GM23248 (cell line): ENCODE data around the gene KLRD1. TPM values are rescaled to one million over a fixed set of nuclear protein-coding genes. Genes with fewer than 3 reads are reported as not detected.
"Not testable (repeated sequence)": the region's sequence is repeated elsewhere in the genome, so short reads cannot be mapped to it uniquely, and the experiment has no call there.

ENCODE experiments used
- DNase-seq: peaks from one replicate; pipeline ENCODE4 v3.0.0-alpha.2; 2015
- H2AFZ ChIP-seq: fragments of 200-600 bp; sonication (generic); 2 replicates; pipeline ENCODE4 v1.6.1; 2016; ENCODE audit warnings: antibody characterized with exemption
- H3F3A ChIP-seq: fragments of 200-600 bp; sonication (generic); 2 replicates; pipeline ENCODE4 v1.6.1; 2016; ENCODE audit warnings: mild to moderate bottlenecking, antibody characterized with exemption, mixed run types; ENCODE audit not compliant: insufficient read depth
- H3K27ac ChIP-seq: fragments of 200-600 bp; sonication (generic); 2 replicates; pipeline ENCODE4 v1.5.1; 2016; ENCODE audit warnings: mild to moderate bottlenecking
- H3K27me3 ChIP-seq: fragments of 200-600 bp; sonication (generic); replicated peaks from 2 replicates; pipeline ENCODE4 v1.6.1; 2016; ENCODE audit warnings: mild to moderate bottlenecking; ENCODE audit not compliant: insufficient read depth
- H3K36me3 ChIP-seq: fragments of 200-600 bp; sonication (generic); 2 replicates; pipeline ENCODE4 v1.6.1; 2016; ENCODE audit warnings: low read depth, mild to moderate bottlenecking
- H3K4me1 ChIP-seq: fragments of 200-600 bp; sonication (generic); 2 replicates; pipeline ENCODE4 v1.6.1; 2016; ENCODE audit warnings: mild to moderate bottlenecking; ENCODE audit not compliant: insufficient read depth
- H3K4me2 ChIP-seq: fragments of 200-600 bp; sonication (generic); one replicate; pipeline ENCODE4 v1.6.1; 2016; ENCODE audit warnings: mild to moderate bottlenecking; ENCODE audit not compliant: unreplicated experiment
- H3K4me3 ChIP-seq: fragments of 200-600 bp; sonication (generic); 2 replicates; pipeline ENCODE4 v1.5.1; 2016; ENCODE audit warnings: mild to moderate bottlenecking
- H3K79me2 ChIP-seq: fragments of 200-600 bp; sonication (generic); 2 replicates; pipeline ENCODE4 v1.6.1; 2016; ENCODE audit warnings: mild to moderate bottlenecking; ENCODE audit not compliant: insufficient read depth
- H3K9ac ChIP-seq: fragments of 200-600 bp; sonication (generic); 2 replicates; pipeline ENCODE4 v1.6.1; 2016; ENCODE audit warnings: mild to moderate bottlenecking
- H3K9me2 ChIP-seq: fragments of 200-600 bp; sonication (generic); 2 replicates; pipeline ENCODE4 v1.6.1; 2016; ENCODE audit warnings: mixed run types, mild to moderate bottlenecking, moderate library complexity; ENCODE audit not compliant: insufficient read depth
- H3K9me3 ChIP-seq: fragments of 200-600 bp; sonication (generic); one replicate; pipeline ENCODE4 v1.6.1; 2017; ENCODE audit warnings: low read depth
- H4K20me1 ChIP-seq: fragments of 200-600 bp; sonication (generic); 2 replicates; pipeline ENCODE4 v1.6.0; 2016; ENCODE audit not compliant: insufficient read depth
- EZH2 ChIP-seq: fragments of 200-600 bp; sonication (generic); IDR thresholded peaks from 2 replicates; pipeline ENCODE4 v1.6.1; 2018; ENCODE audit warnings: antibody characterized with exemption, mild to moderate bottlenecking; ENCODE audit not compliant: insufficient read depth, poor library complexity, severe bottlenecking
- EZH2phosphoT487 ChIP-seq: fragments of 200-600 bp; sonication (generic); IDR thresholded peaks from 2 replicates; pipeline ENCODE4 v1.6.1; 2018; ENCODE audit warnings: antibody characterized with exemption, moderate library complexity, mild to moderate bottlenecking, low read depth; ENCODE audit not compliant: insufficient read depth
- WGBS, 2 experiments: methylation state at CpG; one replicate each; pipeline ENCODE4 v1.1.6; 2015 to 2017; ENCODE audit warnings: low lambda C conversion rate in 2 of 2, low coverage in 1 of 2; ENCODE audit errors: missing lambda C conversion rate in 2 of 2; 5-methylcytosine and 5-hydroxymethylcytosine counted together
- in situ Hi-C: fragments of 300-500 bp; cut with MboI; formaldehyde crosslinking; loops from 2 replicates; pipeline ENCODE4 v1.15.0; 2020
- polyA plus RNA-seq: library from polyadenylated mRNA; unstranded; fragments of >200 nt; fragmentation: Nextera tagmentation; extraction: Ambion mirVana; gene quantifications from 2 replicates; pipeline ENCODE4 v1.2.1, GENCODE V29; 2016
- total RNA-seq: library from RNA; depleted of rRNA; stranded (reverse); fragments of >200 nt; shearing (Covaris generic); gene quantifications from 2 replicates; pipeline ENCODE4 v1.2.3, GENCODE V29; 2014

KLRD1 gene
- total and polyA plus RNA-seq, 2 experiments from 2014 or later, result 0.11 to 0.25 TPM

GRCh38 chr12:10364815-10365622 lies 57.3 kb downstream of the KLRD1 start:
- Histone ChIP-seq H3F3A (peaks cover 3% of the 10 kb centered on the region; the same call in 1 of the 2 replicates), H3K36me3 (no peaks in the 10 kb centered on the region), H3K9ac (peak overlapping the region; percentile 78), H3K4me1 (peaks cover 26% of the 10 kb centered on the region), H2AFZ (peak overlapping the region; percentile 100), H3K4me3 (peak overlapping the region; percentile 86), H4K20me1 (no peaks in the 10 kb centered on the region), H3K9me2 (no peaks in the 10 kb centered on the region), H3K79me2 (no peaks in the 10 kb centered on the region), H3K27ac (peak overlapping the region; percentile 70), H3K4me2 (peak overlapping the region; percentile 92), H3K27me3 (no peaks in the 10 kb centered on the region), H3K9me3 (no peaks in the 10 kb centered on the region)
- WGBS, 2 experiments, result 1% methylated on average over 15 of the region's 15 CpGs
- in situ Hi-C loops, result no loop called here
- TF ChIP-seq EZH2phosphoT487, result no peak
- no peak for TF ChIP-seq EZH2
- peak; percentile 88 for DNase-seq

- peak overlapping the region; percentile 100 for H2AFZ ChIP-seq
- no peak for TF ChIP-seq EZH2phosphoT487
- no peak for TF ChIP-seq EZH2
- H3K36me3 ChIP-seq, result no peaks in the 10 kb centered on the region
- H3K9me2 ChIP-seq, result no peaks in the 10 kb centered on the region
- 27 to 34% methylated on average over 6 of the region's 6 CpGs for WGBS, 2 experiments
- peaks cover 3% of the 10 kb centered on the region; the same call in 1 of the 2 replicates for H3F3A ChIP-seq
- peak overlapping the region; percentile 86 for H3K4me3 ChIP-seq
- H3K79me2 ChIP-seq, result no peaks in the 10 kb centered on the region
- H3K4me1 ChIP-seq, result peaks cover 26% of the 10 kb centered on the region
- DNase-seq, result peak; percentile 42
- H4K20me1 ChIP-seq, result no peaks in the 10 kb centered on the region
- H3K9me3 ChIP-seq, result no peaks in the 10 kb centered on the region
- peak overlapping the region; percentile 78 for H3K9ac ChIP-seq
- H3K4me2 ChIP-seq, result peak overlapping the region; percentile 92
- peak overlapping the region; percentile 70; the same call in 1 of the 2 replicates for H3K27ac ChIP-seq
- H3K27me3 ChIP-seq, result no peaks in the 10 kb centered on the region
- in situ Hi-C loops, result no loop called here
These were observed 58.2 kb downstream of the KLRD1 start for GRCh38 chr12:10365696-10366405.

- Histone ChIP-seq H3F3A (peaks cover 1% of the 10 kb centered on the region; the same call in 1 of the 2 replicates), H3K27me3 (no peaks in the 10 kb centered on the region), H3K9ac (no peak overlapping the region), H4K20me1 (no peaks in the 10 kb centered on the region), H3K79me2 (no peaks in the 10 kb centered on the region), H3K27ac (no peak overlapping the region), H3K36me3 (no peaks in the 10 kb centered on the region), H3K4me1 (peaks cover 26% of the 10 kb centered on the region), H2AFZ (peak overlapping the region; percentile 100; the same call in 1 of the 2 replicates), H3K4me3 (no peak overlapping the region), H3K4me2 (no peak overlapping the region), H3K9me2 (no peaks in the 10 kb centered on the region), H3K9me3 (no peaks in the 10 kb centered on the region)
- peak; percentile 63 for DNase-seq
- in situ Hi-C loops, result no loop called here
- no peak for TF ChIP-seq EZH2
- no peak for TF ChIP-seq EZH2phosphoT487
These were observed 59.2 kb downstream of the KLRD1 start for GRCh38 chr12:10366875-10367274.

GRCh38 chr12:10367714-10368113 lies 60.0 kb downstream of the KLRD1 start:
- H2AFZ ChIP-seq, H3K36me3 ChIP-seq, DNase-seq, H3K9me2 ChIP-seq, H3K27ac ChIP-seq, in situ Hi-C loops, H4K20me1 ChIP-seq, H3K27me3 ChIP-seq, H3K9ac ChIP-seq, H3K4me2 ChIP-seq, H3K9me3 ChIP-seq, H3F3A ChIP-seq, H3K4me3 ChIP-seq, H3K79me2 ChIP-seq: not testable (repeated sequence)
- whole genome bisulfite sequencing, 2 experiments, result 56 to 63% methylated on average over 4 of the region's 4 CpGs
- H3K4me1 ChIP-seq, result peaks cover 26% of the 10 kb centered on the region
